Cortex of kidney (tissue), 1 donor: ENCODE measurements around the gene SYT9.
A peak's percentile ranks its signal among the peaks of the same experiment; 100 is the strongest.

Source experiments
- DNase-seq: peaks from one replicate; lab custom pipeline; 2025; lab: John Stamatoyannopoulos, UW

The SYT9 gene, protein sequence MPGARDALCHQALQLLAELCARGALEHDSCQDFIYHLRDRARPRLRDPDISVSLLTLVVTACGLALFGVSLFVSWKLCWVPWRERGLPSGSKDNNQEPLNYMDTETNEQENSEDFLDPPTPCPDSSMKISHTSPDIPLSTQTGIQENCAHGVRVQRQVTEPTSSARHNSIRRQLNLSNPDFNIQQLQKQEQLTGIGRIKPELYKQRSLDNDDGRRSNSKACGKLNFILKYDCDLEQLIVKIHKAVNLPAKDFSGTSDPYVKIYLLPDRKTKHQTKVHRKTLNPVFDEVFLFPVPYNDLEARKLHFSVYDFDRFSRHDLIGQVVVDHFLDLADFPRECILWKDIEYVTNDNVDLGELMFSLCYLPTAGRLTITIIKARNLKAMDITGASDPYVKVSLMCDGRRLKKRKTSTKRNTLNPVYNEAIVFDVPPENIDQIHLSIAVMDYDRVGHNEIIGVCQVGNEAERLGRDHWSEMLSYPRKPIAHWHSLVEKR

GRCh38 chr11:7251836-7252682 lies at the start of gene SYT9:
Gene SYT9 (plus strand): TSS chr11:7251904. CDS start chr11:7252187, 283 bp downstream.
- DNase-seq = peak; percentile 10

GRCh38 chr11:7202412-7202811 lies 49.3 kb upstream of the SYT9 start:
- DNase-seq = no peak

GRCh38 chr11:7204778-7205177 lies 46.9 kb upstream of the SYT9 start:
- no peak for DNase-seq

DNA sequence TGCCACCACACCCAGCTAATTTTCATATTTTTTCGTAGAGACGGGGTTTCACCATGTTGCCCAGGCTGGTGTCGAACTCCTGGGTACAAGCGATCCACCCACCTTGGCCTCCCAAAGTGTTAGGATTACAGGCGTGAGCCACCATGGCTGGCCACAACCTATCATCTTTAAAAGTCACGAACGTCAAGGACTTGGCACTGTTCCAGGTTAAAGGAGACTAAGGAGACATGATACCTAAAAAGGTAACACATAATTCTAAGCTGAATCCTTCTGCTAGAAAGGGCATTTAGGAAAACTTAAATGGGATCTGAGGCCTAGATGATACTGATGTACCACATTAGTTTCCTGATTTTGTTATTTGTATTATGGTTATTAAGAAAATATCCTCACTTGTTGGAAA lies 43.3 kb upstream of the SYT9 start:
- no peak for DNase-seq

GRCh38 chr11:7219491-7219890 lies 32.2 kb upstream of the SYT9 start:
- DNase-seq = no peak

- no peak for DNase-seq
Measured at GRCh38 chr11:7220636-7221035, 31.1 kb upstream of the SYT9 start.

DNA sequence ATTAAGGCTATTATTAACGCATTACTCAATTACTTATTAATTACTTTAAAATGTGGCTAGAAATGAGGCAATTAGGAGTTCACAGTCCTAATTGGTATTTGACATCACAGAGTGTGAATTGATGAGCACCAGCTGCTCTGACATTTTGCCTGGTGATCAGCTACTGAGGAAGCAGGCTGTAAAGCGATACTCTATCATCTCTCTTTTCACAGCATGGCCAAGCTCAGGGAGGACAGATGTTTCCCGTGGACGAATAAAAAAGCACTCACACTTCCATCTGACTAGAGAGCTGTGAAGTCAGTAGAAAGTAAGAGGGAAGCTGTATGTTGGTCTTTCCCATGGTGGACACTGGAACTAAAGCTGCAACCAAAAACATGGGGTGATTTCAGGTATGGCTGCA lies 29.1 kb upstream of the SYT9 start:
- no peak for DNase-seq

DNA sequence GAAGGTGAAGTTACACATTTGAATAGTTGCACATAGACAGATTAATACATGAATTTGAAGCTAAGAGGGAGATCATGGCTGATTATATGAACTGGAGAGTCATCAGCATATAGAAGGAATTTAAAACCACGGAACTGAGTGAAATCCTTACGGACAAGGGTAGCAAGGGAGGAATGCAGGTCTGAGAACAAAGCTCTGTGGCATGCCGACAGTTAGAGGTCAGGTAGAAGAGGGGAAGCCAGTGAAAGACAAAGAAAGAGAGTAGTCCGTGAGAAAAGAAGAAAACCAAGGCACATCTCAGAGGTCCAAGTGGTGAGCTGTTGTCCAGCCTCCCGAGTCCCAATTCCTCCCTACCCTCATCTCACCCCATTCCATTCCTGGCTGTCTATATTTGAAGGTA lies 11.8 kb upstream of the SYT9 start:
- no peak for DNase-seq

- no peak for DNase-seq
Measured at GRCh38 chr11:7245341-7245740, 6.4 kb upstream of the SYT9 start.

DNA sequence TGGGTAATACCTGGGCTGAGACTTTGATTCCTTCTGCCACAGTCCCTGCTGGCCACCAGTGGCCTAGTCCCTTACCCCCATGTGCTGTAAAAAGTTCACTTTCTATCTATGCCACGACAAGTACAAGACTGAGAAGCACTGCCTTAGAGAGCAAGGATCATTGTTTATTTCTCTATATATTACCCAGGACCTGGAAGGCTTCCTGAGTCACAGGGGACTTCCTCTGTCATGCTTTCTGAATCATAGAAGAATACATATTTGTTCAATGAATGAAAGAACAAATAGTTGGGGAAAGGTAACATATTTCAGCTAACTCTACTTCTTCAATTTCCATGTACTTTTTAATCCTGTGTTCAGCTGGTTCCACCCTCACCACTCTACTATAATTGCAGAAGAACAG lies 5.5 kb upstream of the SYT9 start:
- no peak for DNase-seq

DNA sequence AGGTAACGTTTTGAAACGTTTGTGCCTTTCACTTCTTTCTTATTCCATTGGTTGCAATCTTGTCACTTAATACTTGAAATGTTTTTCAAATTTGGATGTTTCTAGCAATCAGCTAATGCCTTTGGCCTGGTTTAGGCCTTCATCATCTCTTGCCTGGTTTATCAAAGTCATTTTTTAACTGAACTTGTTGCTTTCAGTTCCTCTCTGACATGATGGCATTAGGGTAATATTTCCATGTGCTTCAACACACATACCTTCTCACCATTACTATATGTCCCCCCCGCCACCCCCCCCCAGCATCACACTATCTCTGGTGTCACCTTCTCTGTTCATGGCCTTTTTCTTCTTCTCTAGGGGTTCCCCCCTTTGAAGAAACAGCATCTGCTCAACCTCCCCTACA lies 1.5 kb upstream of the SYT9 start:
- no peak for DNase-seq

GRCh38 chr11:7251487-7251835 lies 243 bp upstream of the SYT9 start:
- DNase-seq = no peak

- no peak for DNase-seq
Measured at GRCh38 chr11:7252683-7253213, 1.0 kb downstream of the SYT9 start.

GRCh38 chr11:7253800-7254199 lies 2.1 kb downstream of the SYT9 start:
- DNase-seq = no peak

- DNase-seq = no peak
Measured at GRCh38 chr11:7254731-7255291, 3.1 kb downstream of the SYT9 start.

- DNase-seq = no peak
Measured at GRCh38 chr11:7256943-7257342, 5.2 kb downstream of the SYT9 start.

GRCh38 chr11:7257724-7258123 lies 6.0 kb downstream of the SYT9 start:
- no peak for DNase-seq

DNA sequence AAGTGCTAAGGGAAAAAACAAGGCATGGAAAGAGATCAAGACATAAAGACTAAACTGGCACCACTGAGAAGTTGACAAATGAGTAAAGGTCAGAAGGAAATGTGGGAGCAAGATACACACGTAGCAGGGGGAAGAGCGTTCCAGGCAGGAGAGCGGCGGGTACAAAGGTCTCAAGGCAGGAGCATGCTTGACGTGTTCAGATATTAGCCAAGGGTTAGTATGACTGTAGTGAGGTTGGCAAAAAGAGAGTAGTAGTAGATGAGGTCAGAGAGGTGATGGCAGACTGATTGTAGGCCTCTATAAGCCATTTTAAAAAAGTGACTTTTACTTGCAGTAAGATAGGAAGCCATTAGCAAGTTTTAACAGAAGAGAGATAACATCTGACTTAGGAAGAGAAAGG lies 9.9 kb downstream of the SYT9 start:
- DNase-seq = no peak

- DNase-seq = no peak
Measured at GRCh38 chr11:7262672-7263071, 11.0 kb downstream of the SYT9 start.

DNA sequence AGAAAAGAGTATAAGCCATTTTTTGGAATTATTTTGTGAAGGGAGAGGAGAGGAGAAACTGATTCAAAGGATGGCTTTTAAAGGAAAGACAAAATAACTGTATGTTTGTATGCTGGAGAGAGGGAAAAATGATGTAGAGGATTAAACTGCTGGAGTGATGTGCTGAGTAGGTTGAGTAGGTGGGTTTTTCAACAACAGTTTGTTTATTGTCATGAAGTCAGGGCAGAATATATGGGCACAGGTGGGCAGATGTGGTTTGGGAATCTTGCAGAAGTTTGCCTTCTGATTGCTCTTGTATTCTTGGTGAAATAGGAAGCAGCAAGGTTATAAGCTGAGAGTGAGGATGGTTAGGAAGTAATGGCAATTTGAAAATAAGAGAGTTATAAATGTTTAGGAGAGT lies 12.1 kb downstream of the SYT9 start:
- no peak for DNase-seq

DNA sequence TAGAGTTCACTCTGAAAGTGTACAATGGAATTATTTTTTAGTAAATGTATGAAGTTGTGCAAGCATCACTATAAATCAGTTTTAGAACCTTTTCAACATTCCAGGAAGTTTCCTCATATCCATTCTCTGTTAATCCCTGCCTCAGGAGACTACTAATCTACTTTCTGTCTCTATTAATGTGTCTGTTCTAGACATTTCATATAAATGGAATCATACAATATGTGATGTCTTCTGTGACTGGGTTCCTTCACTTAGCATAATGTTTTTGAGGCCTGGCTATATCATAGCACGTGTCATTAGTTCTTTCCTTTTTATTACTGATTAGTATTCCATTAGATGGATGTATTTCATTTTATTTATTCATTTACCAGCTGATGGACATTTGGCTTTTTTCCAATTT lies 17.1 kb downstream of the SYT9 start:
- no peak for DNase-seq

GRCh38 chr11:7270233-7270865 lies 18.6 kb downstream of the SYT9 start:
- DNase-seq = no peak
